Esophagus muscularis mucosa (tissue), 4 donors: Measurements from ENCODE around the gene CPT1A.

Experiments
- EP300 ChIP-seq: sonication (generic); formaldehyde crosslinking; IDR thresholded peaks from one replicate; pipeline ENCODE4 v1.6.1; 2017; ENCODE audit warnings: antibody characterized with exemption
- POLR2A ChIP-seq: fragments of 450-650 bp; IDR thresholded peaks from one replicate; pipeline ENCODE4 v1.6.1; 2017; ENCODE audit warnings: antibody characterized with exemption, moderate library complexity, mild to moderate bottlenecking, low read depth
- POLR2AphosphoS5 ChIP-seq, 2 donors: sonication (generic); formaldehyde crosslinking; IDR thresholded peaks; one replicate each; pipeline ENCODE4 v1.6.1; 2017; ENCODE audit warnings: antibody characterized with exemption in 2 of 2
- TF ChIP-seq, protein P1 (sequence below), 3 experiments: fragments of 200-600 bp in 2 of 3; fragments of 450-650 bp in 1 of 3; sonication (generic) in 2 of 3; IDR thresholded peaks; one replicate each; pipeline ENCODE4 v1.5.1; 2017 to 2019; ENCODE audit warnings: antibody characterized with exemption in 3 of 3, mild to moderate bottlenecking in 2 of 3, moderate library complexity in 1 of 3

DNA sequence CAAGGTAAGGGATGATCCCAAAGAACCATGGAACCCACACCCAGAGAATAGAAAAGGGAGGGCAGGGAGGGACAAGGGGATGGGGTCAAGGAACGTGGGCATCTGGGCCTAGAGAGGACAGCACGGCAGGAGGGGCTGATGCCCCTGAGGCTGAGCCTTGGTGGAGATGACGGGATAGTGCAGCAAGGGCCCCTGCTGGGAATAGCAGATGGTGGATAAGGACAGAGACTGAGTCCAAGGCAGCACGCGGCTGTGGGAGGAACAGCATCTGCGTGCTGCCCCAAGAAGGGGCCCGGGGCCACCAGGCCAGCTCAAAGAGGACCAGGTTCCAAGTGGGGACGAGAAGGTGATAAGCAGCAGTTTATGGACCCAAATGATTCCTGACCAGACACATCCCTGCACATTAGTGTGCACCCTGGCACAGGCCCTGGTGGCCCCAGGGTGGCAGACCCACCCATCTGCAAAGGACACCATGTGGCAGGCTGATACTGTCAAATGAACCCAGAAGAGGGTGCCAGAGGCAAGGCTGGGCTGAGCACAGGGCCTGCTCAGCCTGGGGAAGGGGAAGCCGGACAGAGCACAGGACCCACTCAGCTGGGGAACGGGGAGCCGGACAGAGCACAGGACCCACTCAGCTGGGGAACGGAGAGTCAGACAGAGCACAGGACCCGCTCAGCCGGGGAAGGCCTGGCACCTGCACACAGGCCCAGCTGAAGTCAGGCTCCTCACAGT, 77.6 kb downstream of the CPT1A start:
- TF ChIP-seq, protein P1, sequence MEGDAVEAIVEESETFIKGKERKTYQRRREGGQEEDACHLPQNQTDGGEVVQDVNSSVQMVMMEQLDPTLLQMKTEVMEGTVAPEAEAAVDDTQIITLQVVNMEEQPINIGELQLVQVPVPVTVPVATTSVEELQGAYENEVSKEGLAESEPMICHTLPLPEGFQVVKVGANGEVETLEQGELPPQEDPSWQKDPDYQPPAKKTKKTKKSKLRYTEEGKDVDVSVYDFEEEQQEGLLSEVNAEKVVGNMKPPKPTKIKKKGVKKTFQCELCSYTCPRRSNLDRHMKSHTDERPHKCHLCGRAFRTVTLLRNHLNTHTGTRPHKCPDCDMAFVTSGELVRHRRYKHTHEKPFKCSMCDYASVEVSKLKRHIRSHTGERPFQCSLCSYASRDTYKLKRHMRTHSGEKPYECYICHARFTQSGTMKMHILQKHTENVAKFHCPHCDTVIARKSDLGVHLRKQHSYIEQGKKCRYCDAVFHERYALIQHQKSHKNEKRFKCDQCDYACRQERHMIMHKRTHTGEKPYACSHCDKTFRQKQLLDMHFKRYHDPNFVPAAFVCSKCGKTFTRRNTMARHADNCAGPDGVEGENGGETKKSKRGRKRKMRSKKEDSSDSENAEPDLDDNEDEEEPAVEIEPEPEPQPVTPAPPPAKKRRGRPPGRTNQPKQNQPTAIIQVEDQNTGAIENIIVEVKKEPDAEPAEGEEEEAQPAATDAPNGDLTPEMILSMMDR (IDR thresholded peaks at IDR 0.05), result no peak
- no peak for TF ChIP-seq POLR2AphosphoS5 (IDR thresholded peaks at IDR 0.05)
- no peak for TF ChIP-seq EP300
- no peak for TF ChIP-seq POLR2A
